Ectodermal cell (in vitro differentiated cells): ENCODE data around the gene SELENOW.
"Not testable (repeated sequence)": the region's sequence is repeated elsewhere in the genome, so short reads cannot be mapped to it uniquely, and the experiment has no call there.

Source experiments
- H3K27ac ChIP-seq: 2 replicates; pipeline ENCODE4 v1.7.0; 2013; ENCODE audit warnings: mild to moderate bottlenecking, low read depth, low read length; ENCODE audit not compliant: insufficient read depth, poor library complexity, severe bottlenecking
- H3K27me3 ChIP-seq: 2 replicates; pipeline ENCODE4 v1.7.0; 2013; ENCODE audit warnings: mild to moderate bottlenecking, low read length; ENCODE audit not compliant: insufficient read depth, control insufficient read depth, poor library complexity, severe bottlenecking
- H3K36me3 ChIP-seq: one replicate; pipeline ENCODE4 v1.7.0; 2013; ENCODE audit warnings: low read length; ENCODE audit not compliant: control insufficient read depth, insufficient read depth
- H3K4me1 ChIP-seq: one replicate; pipeline ENCODE4 v1.7.0; 2013; ENCODE audit warnings: low read length; ENCODE audit not compliant: control insufficient read depth, insufficient read depth
- H3K4me3 ChIP-seq: 2 replicates; pipeline ENCODE4 v1.7.0; 2013; ENCODE audit warnings: low read depth, low read length, control low read depth; ENCODE audit not compliant: insufficient read depth
- H3K9me3 ChIP-seq: 2 replicates; pipeline ENCODE4 v1.7.0; 2013; ENCODE audit warnings: mild to moderate bottlenecking, low read length, moderate library complexity; ENCODE audit not compliant: control insufficient read depth
- WGBS, 2 experiments: methylation state at CpG; one replicate each; pipeline ENCODE4 v1.1.7; 2013; ENCODE audit warnings: missing lambda C conversion rate in 2 of 2; 5-methylcytosine and 5-hydroxymethylcytosine counted together

The SELENOW gene

DNA sequence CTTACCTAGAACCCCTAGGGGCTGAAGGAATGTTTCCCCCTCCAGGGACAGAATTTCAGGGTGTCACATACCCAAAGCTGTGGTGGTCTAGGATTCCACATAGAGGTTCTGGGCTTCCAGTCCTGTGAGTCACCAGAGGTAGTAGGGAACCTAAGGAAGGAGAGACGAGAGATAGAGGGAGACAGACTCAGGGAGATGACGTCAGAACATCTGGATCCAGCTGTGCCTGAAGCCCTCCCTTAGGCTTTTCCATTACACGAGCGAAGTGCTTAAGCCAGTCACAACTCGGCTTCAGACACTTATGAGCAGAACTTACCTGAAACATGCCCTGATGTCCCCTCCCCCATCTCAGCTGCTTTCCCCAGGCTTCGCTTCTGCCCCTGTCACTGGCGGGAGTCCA lies 11.8 kb upstream of the SELENOW start:
- Histone ChIP-seq H3K9me3 (no peaks in the 10 kb centered on the region), H3K36me3 (no peaks in the 10 kb centered on the region), H3K4me3 (no peak overlapping the region), H3K4me1 (peaks cover 7% of the 10 kb centered on the region), H3K27ac (no peak overlapping the region), H3K27me3 (no peaks in the 10 kb centered on the region)
- WGBS, 2 experiments, result 88 to 92% methylated on average over 7 of the region's 7 CpGs

GRCh38 chr19:47767349-47767748 lies 11.2 kb upstream of the SELENOW start:
- no peaks in the 10 kb centered on the region for H3K27me3 ChIP-seq
- H3K4me3 ChIP-seq, result no peak overlapping the region
- peaks cover 7% of the 10 kb centered on the region for H3K4me1 ChIP-seq
- WGBS, 2 experiments, result 0 to 50% methylated on average over 1 to 2 of the region's 2 CpGs
- no peaks in the 10 kb centered on the region for H3K36me3 ChIP-seq
- no peak overlapping the region for H3K27ac ChIP-seq
- H3K9me3 ChIP-seq, result no peaks in the 10 kb centered on the region

DNA sequence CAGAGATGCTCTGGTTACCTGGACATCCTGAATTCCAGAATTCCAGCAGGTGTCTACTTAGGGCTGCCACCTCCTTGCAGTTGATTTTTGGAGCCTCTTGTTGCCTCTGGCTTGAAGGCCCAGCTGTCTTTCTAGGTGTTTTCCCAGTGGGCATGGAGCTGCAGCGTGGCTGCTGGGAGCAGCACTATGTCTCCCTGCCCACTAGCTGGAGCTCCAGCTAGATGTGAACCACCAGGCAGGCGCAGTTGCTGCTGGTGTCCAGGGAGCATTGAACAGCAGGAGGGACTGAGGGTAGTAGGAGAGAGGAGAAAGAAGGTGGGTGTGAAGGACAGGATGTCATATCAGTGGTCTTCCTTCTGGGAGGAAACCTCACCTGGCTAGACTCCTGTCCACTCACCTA lies 9.9 kb upstream of the SELENOW start:
- WGBS, 2 experiments, result 85 to 91% methylated on average over 2 of the region's 2 CpGs

DNA sequence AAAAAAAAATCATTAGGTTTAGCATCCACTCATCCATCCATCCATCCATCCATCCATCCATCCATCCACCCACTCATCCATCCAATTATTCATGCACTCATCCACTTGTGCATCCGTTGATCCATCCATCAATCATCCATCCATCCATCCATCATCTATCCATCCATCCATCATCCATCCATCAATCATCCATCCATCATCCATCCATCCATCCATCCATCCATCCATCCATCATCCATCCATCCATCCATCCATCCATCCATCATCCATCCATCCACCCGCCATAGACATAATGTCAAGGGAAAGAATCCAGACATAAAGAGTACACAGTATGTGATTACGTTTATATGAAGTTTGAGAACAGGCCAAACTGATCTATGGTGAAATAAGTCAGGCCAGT lies 9.0 kb upstream of the SELENOW start:
- Histone ChIP-seq H3K9me3 (no peaks in the 10 kb centered on the region), H3K36me3 (no peaks in the 10 kb centered on the region), H3K27ac (no peak overlapping the region), H3K4me3 (no peak overlapping the region), H3K4me1 (peaks cover 7% of the 10 kb centered on the region), H3K27me3 (no peaks in the 10 kb centered on the region)
- 88% methylated on average over 3 of the region's 3 CpGs for WGBS, 2 experiments

More for the DNA sequence above, 9.9 kb upstream of the SELENOW start:
- Histone ChIP-seq H3K9me3 (no peaks in the 10 kb centered on the region), H3K4me1 (peaks cover 7% of the 10 kb centered on the region), H3K27me3 (no peaks in the 10 kb centered on the region), H3K4me3 (no peak overlapping the region), H3K27ac (no peak overlapping the region), H3K36me3 (no peaks in the 10 kb centered on the region)

GRCh38 chr19:47771291-47771690 lies 7.2 kb upstream of the SELENOW start:
- not testable (repeated sequence) for H3K4me1 ChIP-seq
- 93% methylated on average over 6 of the region's 6 CpGs for WGBS, 2 experiments

GRCh38 chr19:47776568-47776967 lies 1.9 kb upstream of the SELENOW start:
- Histone ChIP-seq H3K4me3 (no peak overlapping the region), H3K27ac (no peak overlapping the region)

More at GRCh38 chr19:47771291-47771690, 7.2 kb upstream of the SELENOW start:
- not testable (repeated sequence) for H3K9me3 ChIP-seq, H3K27me3 ChIP-seq, H3K27ac ChIP-seq, H3K36me3 ChIP-seq, H3K4me3 ChIP-seq

GRCh38 chr19:47777245-47778048 lies 1.1 kb upstream of the SELENOW start:
- not testable (repeated sequence) for H3K27me3 ChIP-seq, H3K9me3 ChIP-seq, H3K27ac ChIP-seq, H3K4me1 ChIP-seq, H3K36me3 ChIP-seq
- H3K4me3 ChIP-seq, result peak overlapping the region; percentile 78
- WGBS, 2 experiments, result 79 to 84% methylated on average over 22 to 23 of the region's 23 CpGs

More at GRCh38 chr19:47776568-47776967, 1.9 kb upstream of the SELENOW start:
- no peaks in the 10 kb centered on the region for H3K4me1 ChIP-seq
- no peaks in the 10 kb centered on the region for H3K27me3 ChIP-seq
- no peaks in the 10 kb centered on the region for H3K9me3 ChIP-seq
- peaks cover 8% of the 10 kb centered on the region for H3K36me3 ChIP-seq
- whole genome bisulfite sequencing, 2 experiments, result 77 to 78% methylated on average over 4 of the region's 4 CpGs

- H3K4me1 ChIP-seq, result no peaks in the 10 kb centered on the region
- H3K9me3 ChIP-seq, result no peaks in the 10 kb centered on the region
- H3K36me3 ChIP-seq, result peaks cover 12% of the 10 kb centered on the region
- WGBS, 2 experiments, result 1 to 3% methylated on average over 20 of the region's 20 CpGs
- no peak overlapping the region for H3K27ac ChIP-seq
- peak overlapping the region; percentile 78 for H3K4me3 ChIP-seq
- H3K27me3 ChIP-seq, result no peaks in the 10 kb centered on the region
Measured at GRCh38 chr19:47778954-47779351, 450 bp downstream of the SELENOW start.

GRCh38 chr19:47779524-47780214 lies 1.2 kb downstream of the SELENOW start:
- Histone ChIP-seq H3K27ac (no peak overlapping the region), H3K4me3 (peak overlapping the region; percentile 78), H3K9me3 (no peaks in the 10 kb centered on the region), H3K36me3 (peaks cover 19% of the 10 kb centered on the region), H3K27me3 (no peaks in the 10 kb centered on the region), H3K4me1 (no peaks in the 10 kb centered on the region)
- 80 to 83% methylated on average over 24 of the region's 24 CpGs for WGBS, 2 experiments

GRCh38 chr19:47780215-47780551 lies 1.7 kb downstream of the SELENOW start:
- Histone ChIP-seq H3K36me3 (peaks cover 20% of the 10 kb centered on the region), H3K27ac (no peak overlapping the region), H3K27me3 (no peaks in the 10 kb centered on the region), H3K4me1 (no peaks in the 10 kb centered on the region), H3K9me3 (no peaks in the 10 kb centered on the region), H3K4me3 (no peak overlapping the region)
- 82 to 85% methylated on average over 9 of the region's 9 CpGs for WGBS, 2 experiments
